ENCODE measurements around the gene GXYLT1.

DNA sequence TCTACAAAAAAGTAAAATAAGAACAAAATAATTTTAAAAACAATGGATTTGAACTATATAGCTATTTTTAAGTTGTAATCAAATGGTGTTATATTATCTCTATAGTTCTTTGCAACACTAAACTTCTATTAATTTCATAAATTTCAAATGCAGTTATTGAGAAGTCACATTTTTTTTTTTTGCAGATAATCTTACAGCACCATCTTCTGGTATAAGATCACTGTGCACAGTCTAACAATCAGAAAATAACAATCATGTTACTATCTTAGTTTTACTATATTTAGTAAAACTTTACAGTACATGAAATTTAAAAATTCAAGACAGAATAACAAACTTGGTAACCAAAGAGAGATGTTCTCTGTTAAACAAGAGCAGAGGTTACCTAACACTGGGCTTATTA lies 40.6 kb downstream of the GXYLT1 start:
- TF ChIP-seq, protein P1, sequence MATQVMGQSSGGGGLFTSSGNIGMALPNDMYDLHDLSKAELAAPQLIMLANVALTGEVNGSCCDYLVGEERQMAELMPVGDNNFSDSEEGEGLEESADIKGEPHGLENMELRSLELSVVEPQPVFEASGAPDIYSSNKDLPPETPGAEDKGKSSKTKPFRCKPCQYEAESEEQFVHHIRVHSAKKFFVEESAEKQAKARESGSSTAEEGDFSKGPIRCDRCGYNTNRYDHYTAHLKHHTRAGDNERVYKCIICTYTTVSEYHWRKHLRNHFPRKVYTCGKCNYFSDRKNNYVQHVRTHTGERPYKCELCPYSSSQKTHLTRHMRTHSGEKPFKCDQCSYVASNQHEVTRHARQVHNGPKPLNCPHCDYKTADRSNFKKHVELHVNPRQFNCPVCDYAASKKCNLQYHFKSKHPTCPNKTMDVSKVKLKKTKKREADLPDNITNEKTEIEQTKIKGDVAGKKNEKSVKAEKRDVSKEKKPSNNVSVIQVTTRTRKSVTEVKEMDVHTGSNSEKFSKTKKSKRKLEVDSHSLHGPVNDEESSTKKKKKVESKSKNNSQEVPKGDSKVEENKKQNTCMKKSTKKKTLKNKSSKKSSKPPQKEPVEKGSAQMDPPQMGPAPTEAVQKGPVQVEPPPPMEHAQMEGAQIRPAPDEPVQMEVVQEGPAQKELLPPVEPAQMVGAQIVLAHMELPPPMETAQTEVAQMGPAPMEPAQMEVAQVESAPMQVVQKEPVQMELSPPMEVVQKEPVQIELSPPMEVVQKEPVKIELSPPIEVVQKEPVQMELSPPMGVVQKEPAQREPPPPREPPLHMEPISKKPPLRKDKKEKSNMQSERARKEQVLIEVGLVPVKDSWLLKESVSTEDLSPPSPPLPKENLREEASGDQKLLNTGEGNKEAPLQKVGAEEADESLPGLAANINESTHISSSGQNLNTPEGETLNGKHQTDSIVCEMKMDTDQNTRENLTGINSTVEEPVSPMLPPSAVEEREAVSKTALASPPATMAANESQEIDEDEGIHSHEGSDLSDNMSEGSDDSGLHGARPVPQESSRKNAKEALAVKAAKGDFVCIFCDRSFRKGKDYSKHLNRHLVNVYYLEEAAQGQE (IDR thresholded peaks at IDR 0.05; ENCODE audit: insufficient read depth in 1 of 2, low read depth in 2 of 2, low read length in 2 of 2), result no peak
- TF ChIP-seq POLR2AphosphoS5 (IDR thresholded peaks at IDR 0.05; ENCODE audit: low read depth, low read length) (no peak), SIN3A (IDR thresholded peaks at IDR 0.05; ENCODE audit: borderline replicate concordance, insufficient read depth, low read length) (no peak), TAF1 (IDR thresholded peaks at IDR 0.05; ENCODE audit: borderline replicate concordance, insufficient read depth, low read length) (no peak)

Measured in PFSK-1 (cell line).